Esophagus mucosa (tissue), 1 donor: ENCODE data around the gene ACSM2A. TPM values are rescaled to one million over a fixed set of nuclear protein-coding genes. Genes with fewer than 3 reads are reported as not detected.

ENCODE experiments used
- total RNA-seq: library from RNA; stranded (reverse); gene quantifications from one replicate; pipeline ENCODE4 v1.2.4, GENCODE V29; 2023
- donor health status: DM: yes; HTN: yes; CAD: no.

The ACSM2A gene
- total RNA-seq, 1 donor from 2014 or later = not detected

Other genes with a start within 250 kb of the ACSM2A start
- not detected for gene GP2, start 124.0 kb upstream of the ACSM2A start, total RNA-seq
- not detected for gene UMOD, start 98.8 kb upstream of the ACSM2A start, total RNA-seq
- gene PDILT, start 46.8 kb upstream of the ACSM2A start, total RNA-seq = not detected
- 0.12 TPM for gene ACSM5, start 42.0 kb upstream of the ACSM2A start, total RNA-seq
- not detected for gene ACSM2B, start 124.8 kb downstream of the ACSM2A start, total RNA-seq
- 0.64 TPM for gene ACSM1, start 246.2 kb downstream of the ACSM2A start, total RNA-seq